ENCODE measurements around the gene ABHD3. TPM values are rescaled to one million over a fixed set of nuclear protein-coding genes. Genes with fewer than 3 reads are reported as not detected.
"Not testable (repeated sequence)": the region's sequence is repeated elsewhere in the genome, so short reads cannot be mapped to it uniquely, and the experiment has no call there.

ABHD3 gene
- total RNA-seq, 1 experiment from 2014 or later = 3.8 TPM

DNA sequence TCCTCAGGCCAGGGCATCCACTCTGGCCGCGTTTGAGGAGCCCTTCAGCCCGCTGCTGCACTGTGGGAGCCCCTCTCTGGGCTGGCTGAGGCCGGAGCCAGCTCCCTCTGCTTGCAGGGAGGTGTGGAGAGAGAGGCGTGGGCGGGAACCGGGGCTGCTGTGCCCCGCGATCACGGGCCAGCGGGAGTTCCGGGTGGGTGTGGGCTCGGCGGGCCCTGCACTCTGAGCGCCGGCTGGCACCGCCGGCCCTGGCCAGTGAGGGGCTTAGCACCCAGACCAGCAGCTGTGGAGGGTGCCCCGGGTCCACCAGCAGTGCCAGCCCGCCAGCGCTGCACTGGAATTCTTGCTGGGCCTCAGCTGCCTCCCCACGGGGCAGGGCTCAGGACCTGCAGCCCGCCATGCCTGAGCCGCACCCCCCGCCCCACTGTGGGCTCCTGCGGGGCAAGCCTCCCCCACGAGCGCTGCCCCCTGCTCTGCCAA, 1.9 kb upstream of the ABHD3 start:
- no peak for DNase-seq (ENCODE audit: low read depth)

DNA sequence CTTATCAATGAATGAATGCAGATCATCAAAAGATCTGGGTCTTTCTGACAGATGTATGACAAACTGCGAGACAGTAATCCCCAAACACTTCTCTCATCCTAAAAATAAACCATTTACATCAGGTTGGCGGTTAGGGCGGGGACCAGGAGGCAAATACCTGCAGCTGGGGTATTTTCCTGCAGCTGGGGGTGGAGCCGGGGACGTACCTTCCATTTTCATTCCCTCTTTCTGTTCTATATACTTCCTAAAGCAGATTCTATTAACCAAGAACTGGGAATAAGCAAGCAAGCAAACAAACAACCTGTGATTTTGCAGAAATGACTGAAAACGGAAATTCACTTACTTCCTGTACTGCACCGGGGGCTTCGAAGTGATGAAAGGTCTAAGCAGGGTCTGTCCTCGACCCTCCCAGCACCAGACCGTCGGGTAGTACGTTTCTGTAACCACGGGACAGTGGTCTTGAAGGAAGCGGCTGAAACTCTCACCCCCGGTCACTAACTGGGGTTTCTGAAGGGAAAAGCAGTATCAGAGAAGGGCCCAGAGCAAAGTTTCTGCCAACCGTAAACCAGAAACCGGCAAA, 1.2 kb downstream of the ABHD3 start:
- DNase-seq (ENCODE audit: low read depth) = no peak

DNA sequence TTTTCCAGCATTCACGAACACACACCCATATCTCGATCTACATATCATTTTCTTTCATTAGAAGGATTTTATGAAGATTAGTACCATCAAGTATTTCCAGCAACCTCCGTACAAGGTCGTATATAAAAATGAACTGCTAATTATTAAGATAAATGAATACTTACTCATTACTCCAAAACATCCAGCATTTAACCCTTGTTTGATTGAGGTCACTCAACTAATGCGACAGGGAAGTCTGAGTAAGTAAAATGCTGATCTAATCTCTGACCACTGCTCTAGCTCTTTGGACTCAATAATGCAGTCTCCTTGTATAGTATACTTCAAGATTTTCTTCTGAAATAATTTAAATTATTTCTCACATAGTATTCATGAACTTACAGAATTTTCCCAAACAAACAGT, 2.0 kb downstream of the ABHD3 start:
- no peak for DNase-seq (ENCODE audit: low read depth)

DNA sequence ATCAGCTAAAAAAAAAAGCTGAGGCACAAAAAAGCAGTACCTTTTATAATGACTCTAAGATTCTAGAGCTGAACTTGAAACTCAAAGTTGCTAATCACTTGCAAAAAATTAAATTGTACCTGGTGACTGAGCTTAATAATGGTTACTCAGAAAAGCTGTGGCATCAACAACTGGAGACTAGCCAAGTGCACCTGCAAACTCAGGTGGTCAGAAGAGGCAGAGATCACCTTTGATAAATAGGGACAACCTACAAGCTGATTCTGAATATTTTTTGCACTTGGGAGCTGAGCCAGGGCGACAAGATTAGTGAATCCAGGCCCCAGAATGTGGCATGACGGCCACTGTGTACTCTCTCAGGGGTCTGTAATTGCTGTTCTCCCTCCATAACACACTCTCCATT, 3.0 kb downstream of the ABHD3 start:
- DNase-seq (ENCODE audit: low read depth) = no peak

DNA sequence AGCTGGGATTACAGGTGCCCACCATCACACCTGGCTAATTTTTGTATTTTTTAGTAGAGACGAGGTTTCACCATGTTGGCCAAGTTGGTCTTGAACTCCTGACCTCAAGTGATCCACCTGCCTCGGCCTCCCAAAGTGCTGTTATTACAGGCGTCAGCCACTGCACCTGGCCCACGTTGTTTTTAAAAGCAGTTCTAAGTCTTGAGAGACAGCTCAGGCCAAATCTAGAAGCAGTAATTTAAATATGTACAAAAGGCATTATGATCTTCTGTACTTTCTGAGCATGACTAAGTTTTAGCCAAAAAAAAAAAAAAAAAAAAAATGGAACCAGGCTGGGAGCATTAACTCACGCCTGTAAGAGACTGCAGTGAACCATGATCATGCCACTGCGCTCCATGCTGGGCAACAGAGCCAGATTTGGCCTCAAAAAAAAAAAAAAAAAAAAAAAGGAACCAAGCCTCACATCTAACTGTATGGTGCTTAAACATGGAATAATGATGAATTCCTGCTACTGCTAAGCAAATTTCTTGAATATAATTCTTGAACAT, 4.0 kb downstream of the ABHD3 start:
- no peak for DNase-seq (ENCODE audit: low read depth)

DNA sequence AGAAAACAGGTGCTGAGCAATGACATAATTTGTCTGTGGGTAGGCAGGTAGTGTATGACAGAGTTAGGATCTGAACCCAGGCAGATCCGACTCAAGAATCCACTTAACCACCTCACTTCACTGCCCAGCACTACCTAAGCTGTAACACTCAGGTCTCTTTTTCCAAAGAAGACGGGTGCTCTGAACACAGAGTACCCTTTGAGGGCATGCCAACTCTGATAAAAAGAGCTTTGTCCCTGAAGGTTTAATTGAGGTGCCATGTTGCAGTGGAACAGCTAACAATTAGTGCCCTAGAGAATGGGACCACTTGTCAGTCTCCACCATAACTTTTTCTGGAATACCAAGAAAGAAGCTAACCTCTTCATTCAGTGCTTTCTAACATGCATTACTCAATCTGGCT, 11.3 kb downstream of the ABHD3 start:
- DNase-seq (ENCODE audit: low read depth) = no peak

DNA sequence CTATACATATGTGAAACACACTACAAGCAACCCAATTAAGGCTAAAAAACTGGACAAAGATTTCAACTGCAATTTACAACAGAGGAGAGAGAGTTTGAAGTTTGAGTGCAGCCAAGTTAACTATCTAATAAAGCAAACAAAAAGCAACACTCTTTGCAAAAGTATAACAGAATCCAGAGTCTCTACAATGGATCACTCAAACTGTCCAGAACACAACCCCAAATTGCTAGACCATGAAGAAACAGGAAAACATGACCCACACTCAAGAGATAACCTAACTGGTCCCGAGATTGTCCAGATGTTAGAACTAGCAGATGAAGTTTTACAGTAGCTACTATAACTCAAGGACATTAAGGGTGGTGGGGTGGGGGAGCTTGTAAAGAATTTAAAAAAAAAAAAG, 14.8 kb downstream of the ABHD3 start:
- no peak for DNase-seq (ENCODE audit: low read depth)

DNA sequence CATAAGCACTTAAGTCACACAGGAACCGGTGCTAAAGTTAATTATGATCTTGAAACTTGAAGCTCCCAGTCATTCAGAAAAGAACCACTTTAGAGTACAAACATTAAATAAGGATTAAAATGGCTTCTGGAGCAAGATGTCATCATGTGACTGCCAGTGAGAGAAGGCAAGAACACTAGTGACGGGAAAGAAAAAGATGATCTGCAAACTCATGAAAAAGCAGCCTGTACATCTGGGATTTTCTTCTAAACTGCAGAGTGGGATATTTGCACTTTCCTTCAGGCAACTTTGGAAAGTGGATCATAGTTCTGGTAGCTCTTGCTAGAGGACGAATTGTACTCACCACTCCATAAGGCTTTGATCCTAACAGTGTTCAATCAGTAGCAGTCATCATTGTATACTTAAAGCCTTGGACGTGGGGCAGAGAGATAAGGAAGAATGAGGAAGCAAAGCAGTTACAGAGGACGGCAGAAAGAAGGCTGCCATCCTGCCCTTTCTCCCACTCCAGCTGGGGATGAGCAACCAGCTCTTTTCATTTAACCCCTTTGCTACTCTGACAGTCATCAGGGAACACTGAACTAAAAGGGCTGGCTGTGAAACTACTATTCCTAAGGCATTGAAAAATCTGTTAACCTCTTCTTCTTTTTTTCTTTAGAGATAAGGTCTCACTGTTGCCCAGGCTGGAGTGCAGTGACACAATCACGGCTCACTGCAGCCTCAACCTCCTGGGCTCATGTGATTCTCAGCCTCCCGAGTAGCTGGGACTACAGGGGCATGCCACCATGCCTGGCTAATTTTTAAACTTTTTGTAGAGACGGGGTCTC, 18.1 kb downstream of the ABHD3 start:
- DNase-seq (ENCODE audit: low read depth) = no peak

DNA sequence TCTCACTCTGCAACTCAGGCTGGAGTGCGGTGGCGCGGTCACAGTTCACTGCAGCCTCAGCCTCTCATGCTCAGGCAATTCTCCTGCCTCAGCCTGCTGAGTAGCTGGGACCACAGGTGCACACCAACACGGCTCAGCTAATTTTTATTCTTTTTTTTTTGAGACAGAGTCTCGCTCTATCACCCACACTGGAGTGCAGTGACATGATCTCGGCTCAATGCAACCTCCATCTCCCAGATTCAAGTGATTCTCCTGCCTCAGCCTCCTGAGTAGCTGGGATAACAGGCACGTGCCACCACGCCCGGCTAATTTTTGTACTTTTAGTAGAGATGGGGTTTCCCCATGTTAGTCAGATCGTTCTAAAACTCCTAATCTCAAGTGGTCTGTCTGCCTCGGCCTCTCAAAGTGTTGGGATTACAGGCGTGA, 19.0 kb downstream of the ABHD3 start:
- not testable (repeated sequence) for DNase-seq (ENCODE audit: low read depth)

DNA sequence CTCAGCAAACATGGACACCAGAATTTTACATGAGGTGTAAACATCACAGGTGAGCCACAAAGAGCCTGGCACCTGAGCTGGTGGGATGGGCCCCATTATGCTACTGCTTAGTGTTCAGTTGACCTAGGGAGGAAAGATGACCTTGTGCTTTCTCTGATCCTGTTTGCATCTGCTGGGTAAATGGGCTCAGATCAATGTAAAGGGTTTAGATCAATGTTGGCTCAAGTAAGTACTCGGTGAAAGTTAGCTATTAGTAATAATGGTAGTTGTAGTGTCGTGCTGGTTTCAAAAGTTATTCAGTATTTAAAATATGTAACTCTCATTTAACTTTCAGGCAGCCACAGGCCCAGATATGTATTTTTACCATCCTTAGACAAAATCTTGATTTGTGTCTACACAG, 19.8 kb downstream of the ABHD3 start:
- DNase-seq (ENCODE audit: low read depth) = no peak

DNA sequence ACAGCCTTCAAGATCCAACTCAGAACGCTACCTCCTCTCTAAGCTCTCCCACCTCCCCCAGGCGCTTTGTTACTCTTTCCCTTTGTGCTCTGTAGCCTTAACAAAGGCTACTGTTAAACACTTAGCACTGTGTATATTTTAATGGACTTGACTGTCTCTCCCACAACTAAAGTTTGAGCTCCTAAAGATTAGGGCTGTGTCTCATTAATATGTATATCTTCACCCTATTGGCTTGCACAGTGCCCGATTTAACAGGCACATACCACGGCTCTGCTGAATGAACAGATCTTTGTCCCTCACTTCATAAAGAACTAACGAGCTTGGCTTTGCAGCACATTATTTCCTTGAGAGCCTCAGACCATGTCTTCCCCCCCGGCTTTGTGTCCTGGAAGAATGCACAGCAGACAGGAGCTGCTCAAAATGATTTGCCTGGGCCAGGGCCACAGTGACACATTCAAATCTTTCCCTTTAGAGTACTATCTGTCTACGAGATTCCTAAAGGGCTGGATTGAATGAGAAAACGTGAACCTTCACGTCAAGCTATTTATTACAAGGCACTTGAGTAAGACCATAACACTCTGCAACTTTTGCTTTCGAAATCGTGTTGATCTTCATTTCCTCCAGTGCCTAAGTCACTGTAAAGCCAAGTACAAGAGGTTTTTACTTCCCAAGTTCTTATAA, 22.1 kb downstream of the ABHD3 start:
- peak; percentile 33 for DNase-seq (ENCODE audit: low read depth)

DNA sequence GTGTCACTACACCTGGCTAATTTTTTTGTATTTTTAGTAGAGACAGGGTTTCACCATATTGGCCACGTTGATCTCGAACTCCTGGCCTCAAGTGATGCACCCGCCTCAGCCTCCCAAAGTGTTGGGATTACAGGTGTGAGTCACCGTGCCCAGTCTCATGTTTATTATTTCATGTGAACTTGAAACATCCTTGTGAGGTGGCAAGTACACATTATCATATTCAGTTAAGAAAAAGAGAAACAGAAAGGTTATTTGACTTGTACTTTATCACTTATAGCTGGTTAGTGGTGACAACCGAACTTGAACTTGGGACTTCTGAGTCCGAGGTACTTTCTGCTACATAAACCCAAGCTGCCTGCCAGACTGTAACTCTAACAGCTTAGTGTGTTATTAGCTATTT, 24.4 kb downstream of the ABHD3 start:
- DNase-seq (ENCODE audit: low read depth) = no peak

DNA sequence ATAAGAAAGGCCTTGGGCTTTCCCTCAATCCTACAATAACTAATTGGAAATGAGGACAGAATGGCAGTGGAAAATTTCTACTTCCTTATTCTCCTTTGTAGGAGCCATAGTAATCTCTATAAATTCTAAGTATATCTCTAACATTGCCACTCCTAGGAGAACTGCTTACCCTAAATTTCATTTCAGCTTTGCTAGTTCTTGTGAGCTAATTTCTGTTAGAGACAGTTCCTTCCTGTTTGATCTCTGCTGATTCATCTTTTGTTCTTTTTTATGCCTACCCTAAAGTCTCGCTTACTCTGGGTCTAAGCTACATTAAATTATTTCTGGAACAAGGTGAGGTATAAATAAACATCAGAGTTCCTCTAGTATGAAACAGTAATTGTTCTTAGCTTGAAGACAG, 25.7 kb downstream of the ABHD3 start:
- DNase-seq (ENCODE audit: low read depth) = no peak

DNA sequence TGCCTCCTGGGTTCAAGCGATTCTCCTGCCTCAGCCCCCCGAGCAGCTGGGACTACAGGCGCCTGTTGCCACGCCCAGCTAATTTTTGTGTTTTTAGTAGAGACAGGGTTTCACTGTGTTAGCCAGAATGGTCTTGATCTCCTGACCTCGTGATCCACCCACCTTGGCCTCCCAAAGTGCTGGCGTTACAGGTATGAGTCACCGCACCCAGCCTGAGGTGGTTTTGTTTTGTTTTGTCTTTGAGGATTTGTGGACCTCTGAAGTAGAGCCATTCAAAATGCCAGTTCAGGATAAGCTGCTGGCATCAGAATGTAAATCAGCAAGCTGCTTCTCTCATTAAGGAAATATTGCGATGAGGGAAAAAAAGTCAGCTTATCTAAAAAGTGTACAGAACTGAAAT, 29.2 kb downstream of the ABHD3 start:
- peak; percentile 55 for DNase-seq (ENCODE audit: low read depth)

DNA sequence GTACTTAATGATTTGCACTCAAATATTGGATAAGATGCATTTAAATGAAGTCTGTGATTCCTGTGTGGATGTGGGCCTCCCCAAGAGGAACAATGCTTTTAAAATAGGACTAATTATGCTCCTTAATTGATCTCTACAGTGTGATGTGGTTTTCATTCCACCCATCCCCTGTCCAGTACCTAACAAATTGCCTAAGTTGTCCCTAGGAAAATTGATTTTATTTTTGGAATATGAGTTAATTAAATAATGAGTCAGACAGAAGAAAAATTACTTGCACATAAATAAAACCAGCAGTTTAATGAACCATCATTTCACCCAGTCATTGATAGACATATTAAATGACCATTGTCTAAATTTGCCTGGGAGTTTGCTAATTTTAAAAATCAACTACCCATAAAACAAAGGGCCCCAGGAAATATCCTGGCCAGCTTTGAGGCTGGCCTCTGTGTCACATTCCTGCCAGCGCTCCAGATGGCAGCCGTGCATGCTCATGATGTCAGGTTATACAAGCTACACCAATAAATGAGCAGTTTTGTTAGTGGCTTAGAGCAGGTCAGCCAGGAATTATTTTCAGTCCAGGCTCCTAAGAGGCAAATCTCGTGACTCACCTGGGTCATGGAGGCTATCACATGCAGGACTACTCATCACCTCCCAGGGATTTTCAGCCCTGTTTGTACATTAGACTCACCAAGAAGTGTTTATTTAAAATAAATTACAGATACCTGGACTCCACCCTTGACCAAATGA, 31.9 kb downstream of the ABHD3 start:
- DNase-seq (ENCODE audit: low read depth) = peak; percentile 79

DNA sequence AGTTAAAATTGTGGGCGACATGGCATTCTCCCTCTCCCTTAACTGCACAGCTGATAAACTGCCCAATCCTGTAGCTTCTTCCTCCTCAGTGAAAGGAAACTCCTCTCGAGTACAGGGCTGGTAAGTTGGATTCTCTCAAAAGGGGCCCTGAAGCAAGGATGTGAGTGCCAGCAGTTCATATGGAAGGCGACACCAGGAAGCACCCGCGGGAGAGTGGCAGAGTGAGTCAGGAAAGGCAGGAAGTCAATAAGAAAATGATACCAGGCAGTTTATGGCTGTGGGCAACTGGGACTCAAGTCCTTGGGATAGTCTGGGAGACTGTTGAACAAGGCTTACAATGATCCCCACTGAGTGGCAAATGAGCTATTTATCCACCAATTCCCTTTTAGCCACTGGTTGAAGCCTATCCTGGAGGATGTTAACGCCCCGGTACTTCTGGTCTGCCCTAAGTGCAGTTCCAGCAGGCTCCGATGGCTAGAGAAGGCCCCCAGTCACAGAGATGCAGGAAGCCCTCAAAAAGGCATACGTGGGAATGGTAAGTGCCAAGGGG, 34.8 kb downstream of the ABHD3 start:
- peak; percentile 90 for DNase-seq (ENCODE audit: low read depth)

DNA sequence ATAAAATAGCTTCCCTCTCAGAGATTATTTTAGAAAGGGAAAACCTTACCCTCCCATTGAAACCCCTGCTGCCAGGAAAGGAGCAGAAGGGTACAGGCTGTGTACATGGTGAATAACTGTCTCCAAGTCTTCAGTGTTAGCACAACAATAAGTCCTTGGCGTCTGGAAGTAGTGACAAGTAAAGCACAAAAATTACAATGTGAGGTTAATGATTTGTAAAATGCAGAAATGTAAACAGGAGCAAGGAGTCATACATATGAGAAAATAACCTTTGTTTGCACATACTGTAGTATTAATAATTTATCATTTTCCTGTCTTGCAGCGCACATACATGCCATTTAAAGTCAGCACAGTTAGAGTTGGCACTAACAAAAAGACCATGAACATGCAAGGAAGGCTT, 40.5 kb downstream of the ABHD3 start:
- DNase-seq (ENCODE audit: low read depth) = no peak

DNA sequence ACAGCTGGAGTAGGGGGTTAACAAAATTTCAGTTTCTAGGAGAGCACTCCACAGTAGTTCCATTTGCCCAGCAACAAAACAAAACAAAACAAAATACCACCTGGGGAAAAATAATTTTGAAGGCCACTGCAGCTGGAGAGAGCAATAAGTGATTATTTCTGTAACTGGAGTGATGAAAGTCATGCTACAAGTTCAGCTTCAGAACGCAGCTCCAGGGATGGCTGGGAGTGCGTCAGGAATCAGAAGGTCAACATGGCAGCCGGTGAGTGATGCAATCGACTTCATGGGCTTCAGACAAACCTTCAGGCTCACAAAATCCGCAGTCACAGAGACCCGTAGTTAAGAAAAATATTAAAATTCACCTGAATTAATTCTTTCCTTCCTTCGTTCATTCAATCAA, 41.0 kb downstream of the ABHD3 start:
- DNase-seq (ENCODE audit: low read depth) = no peak

DNA sequence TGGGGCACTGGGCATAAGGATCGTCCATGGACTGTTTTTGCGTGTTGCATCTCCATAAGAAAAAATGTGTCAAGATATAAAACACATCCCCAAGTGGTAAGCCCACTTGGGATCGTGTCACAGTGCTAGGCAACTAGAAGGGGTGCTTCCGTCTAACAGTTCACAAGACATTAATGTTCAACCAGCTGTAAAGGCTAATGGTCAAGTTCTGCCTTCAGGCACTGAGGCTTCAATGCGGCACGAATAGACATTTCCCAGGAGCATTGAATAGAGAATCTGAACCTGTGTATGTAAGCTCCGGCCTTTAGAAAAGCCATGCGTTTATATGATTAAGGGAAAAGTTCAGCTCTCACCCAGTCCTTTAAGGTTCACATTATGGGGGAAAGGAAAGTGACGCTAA, 42.0 kb downstream of the ABHD3 start:
- DNase-seq (ENCODE audit: low read depth) = no peak

DNA sequence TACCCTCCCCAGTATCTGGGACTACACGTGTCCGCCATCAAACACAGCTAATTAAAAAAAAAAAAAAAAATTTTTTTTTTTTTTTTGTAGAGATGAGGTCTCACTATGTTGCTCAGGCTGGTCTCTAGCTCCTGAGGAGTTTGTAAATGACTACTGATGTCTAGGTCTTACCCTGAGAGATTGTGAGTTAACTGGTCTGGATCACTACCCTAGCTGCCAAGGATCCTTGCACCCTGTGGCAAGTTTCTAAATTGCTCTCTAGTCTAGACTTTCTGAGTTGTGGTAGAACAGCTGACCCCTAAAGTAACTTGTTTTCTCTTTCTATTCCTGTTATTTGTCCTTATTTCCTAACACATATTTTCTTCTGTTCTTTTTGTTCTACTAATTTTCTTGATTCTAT, 44.5 kb downstream of the ABHD3 start:
- DNase-seq (ENCODE audit: low read depth) = no peak

DNA sequence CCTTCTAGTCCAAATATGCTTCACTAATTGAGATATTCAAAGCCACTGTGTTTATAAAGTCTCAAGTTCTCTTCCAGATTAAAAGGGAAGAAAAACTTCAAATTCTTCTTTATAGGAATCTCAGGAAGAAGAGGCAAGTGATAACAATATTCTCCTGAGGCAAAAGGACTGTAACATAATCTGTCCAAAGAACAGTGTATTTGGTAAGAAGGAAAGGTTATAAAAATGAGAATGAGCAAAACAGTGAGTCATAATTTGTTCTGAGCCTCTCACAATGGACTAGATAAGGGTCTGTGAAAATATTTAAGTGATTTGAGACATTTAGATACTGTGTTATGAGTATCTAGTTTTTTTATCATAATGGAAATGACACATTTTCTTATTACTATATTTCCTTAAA, 48.2 kb downstream of the ABHD3 start:
- DNase-seq (ENCODE audit: low read depth) = peak; percentile 34
